Skeletal muscle tissue (tissue), 4 donors: ENCODE measurements around the gene ARL14. TPM values are rescaled to one million over a fixed set of nuclear protein-coding genes. Genes with fewer than 3 reads are reported as not detected.

ENCODE experiments used
- H3K27ac ChIP-seq: one replicate; pipeline ENCODE4 v1.7.0; 2013; ENCODE audit warnings: mild to moderate bottlenecking, low read depth, low read length, inconsistent platforms
- H3K27me3 ChIP-seq, 3 donors: one replicate each; pipeline ENCODE4 v1.7.0; 2013; ENCODE audit warnings: low read length in 3 of 3; ENCODE audit not compliant: control insufficient read depth in 3 of 3, insufficient read depth in 3 of 3
- H3K36me3 ChIP-seq, 3 donors: one replicate each; pipeline ENCODE4 v1.7.0; 2013; ENCODE audit warnings: low read length in 3 of 3; ENCODE audit not compliant: control insufficient read depth in 3 of 3, insufficient read depth in 3 of 3
- H3K4me1 ChIP-seq, 3 donors: one replicate each; pipeline ENCODE4 v1.7.0; 2013; ENCODE audit warnings: low read length in 3 of 3, mild to moderate bottlenecking in 3 of 3; ENCODE audit not compliant: control insufficient read depth in 3 of 3, insufficient read depth in 3 of 3
- H3K4me3 ChIP-seq, 3 donors: one replicate each; pipeline ENCODE4 v1.7.0; 2013; ENCODE audit warnings: low read length in 3 of 3
- H3K9ac ChIP-seq, 3 donors: one replicate each; pipeline ENCODE4 v1.7.0; 2013; ENCODE audit warnings: low read length in 3 of 3, mild to moderate bottlenecking in 3 of 3, moderate library complexity in 2 of 3, low read depth in 1 of 3
- H3K9me3 ChIP-seq, 3 donors: one replicate each; pipeline ENCODE4 v1.7.0; 2013; ENCODE audit warnings: low read length in 3 of 3; ENCODE audit not compliant: control insufficient read depth in 3 of 3
- total RNA-seq: library from RNA; depleted of rRNA; stranded (reverse); fragments of >200 nt; gene quantifications from one replicate; pipeline ENCODE4 v1.2.3, GENCODE V29; 2014
- donor health status: Osteomylitis.

Gene ARL14
- total RNA-seq, 1 donor from 2014 or later: not detected

GRCh38 chr3:160673188-160673587 lies 3.8 kb upstream of the ARL14 start:
- H3K9ac ChIP-seq: no peak overlapping the region
- no peak overlapping the region for H3K27ac ChIP-seq
- no peaks in the 10 kb centered on the region for H3K27me3 ChIP-seq
- H3K36me3 ChIP-seq: no peaks in the 10 kb centered on the region
- no peaks in the 10 kb centered on the region for H3K9me3 ChIP-seq
- H3K4me1 ChIP-seq: peaks cover 1 to 2% (median 2%) of the 10 kb centered on the region in 3 donors
- H3K4me3 ChIP-seq: no peak overlapping the region

GRCh38 chr3:160675566-160676124 lies 1.3 kb upstream of the ARL14 start:
- no peak overlapping the region for H3K27ac ChIP-seq
- H3K9ac ChIP-seq: no peak overlapping the region
- no peaks in the 10 kb centered on the region for H3K36me3 ChIP-seq
- peaks cover 0 to 2% (median 0%) of the 10 kb centered on the region in 3 donors for H3K4me1 ChIP-seq
- no peak overlapping the region for H3K4me3 ChIP-seq
- H3K9me3 ChIP-seq: no peaks in the 10 kb centered on the region
- H3K27me3 ChIP-seq: no peaks in the 10 kb centered on the region

- Histone ChIP-seq H3K27me3 (no peaks in the 10 kb centered on the region), H3K4me1 (peaks cover 0 to 2% (median 0%) of the 10 kb centered on the region in 3 donors), H3K36me3 (no peaks in the 10 kb centered on the region), H3K9me3 (no peaks in the 10 kb centered on the region), H3K9ac (no peak overlapping the region), H3K4me3 (no peak overlapping the region), H3K27ac (no peak overlapping the region)
Measured at GRCh38 chr3:160677459-160677881, 510 bp downstream of the ARL14 start.

GRCh38 chr3:160678292-160678842 lies 1.4 kb downstream of the ARL14 start:
- Histone ChIP-seq H3K27ac (no peak overlapping the region), H3K9ac (no peak overlapping the region), H3K4me3 (no peak overlapping the region), H3K9me3 (no peaks in the 10 kb centered on the region), H3K27me3 (no peaks in the 10 kb centered on the region), H3K4me1 (peaks cover 0 to 2% (median 0%) of the 10 kb centered on the region in 3 donors), H3K36me3 (no peaks in the 10 kb centered on the region)

- Histone ChIP-seq H3K4me1 (no peaks in the 10 kb centered on the region), H3K9me3 (no peaks in the 10 kb centered on the region), H3K27me3 (no peaks in the 10 kb centered on the region), H3K4me3 (no peak overlapping the region), H3K27ac (no peak overlapping the region), H3K9ac (no peak overlapping the region), H3K36me3 (no peaks in the 10 kb centered on the region)
Measured at GRCh38 chr3:160684368-160684740, 7.4 kb downstream of the ARL14 start.

GRCh38 chr3:160685144-160685766 lies 8.3 kb downstream of the ARL14 start:
- H3K4me1 ChIP-seq: no peaks in the 10 kb centered on the region
- H3K9ac ChIP-seq: no peak overlapping the region
- H3K4me3 ChIP-seq: no peak overlapping the region
- no peaks in the 10 kb centered on the region for H3K27me3 ChIP-seq
- no peaks in the 10 kb centered on the region for H3K9me3 ChIP-seq
- H3K27ac ChIP-seq: no peak overlapping the region
- no peaks in the 10 kb centered on the region for H3K36me3 ChIP-seq

- Histone ChIP-seq H3K4me1 (no peaks in the 10 kb centered on the region), H3K36me3 (no peaks in the 10 kb centered on the region), H3K27me3 (no peaks in the 10 kb centered on the region), H3K9ac (no peak overlapping the region), H3K9me3 (no peaks in the 10 kb centered on the region), H3K27ac (no peak overlapping the region), H3K4me3 (no peak overlapping the region)
Measured at GRCh38 chr3:160686955-160687535, 10.1 kb downstream of the ARL14 start.

- Histone ChIP-seq H3K27me3 (no peaks in the 10 kb centered on the region), H3K9me3 (no peaks in the 10 kb centered on the region), H3K4me3 (no peak overlapping the region), H3K9ac (no peak overlapping the region), H3K36me3 (no peaks in the 10 kb centered on the region), H3K27ac (no peak overlapping the region), H3K4me1 (no peaks in the 10 kb centered on the region)
Measured at GRCh38 chr3:160691151-160691550, 14.2 kb downstream of the ARL14 start.

GRCh38 chr3:160691962-160692361 lies 15.0 kb downstream of the ARL14 start:
- H3K4me3 ChIP-seq: no peak overlapping the region
- no peaks in the 10 kb centered on the region for H3K36me3 ChIP-seq
- no peak overlapping the region for H3K9ac ChIP-seq
- no peaks in the 10 kb centered on the region for H3K27me3 ChIP-seq
- H3K9me3 ChIP-seq: no peaks in the 10 kb centered on the region
- H3K4me1 ChIP-seq: no peaks in the 10 kb centered on the region
- H3K27ac ChIP-seq: no peak overlapping the region

GRCh38 chr3:160693191-160693590 lies 16.2 kb downstream of the ARL14 start:
- Histone ChIP-seq H3K9ac (no peak overlapping the region), H3K4me1 (peaks cover 0 to 5% (median 4%) of the 10 kb centered on the region in 3 donors), H3K9me3 (no peaks in the 10 kb centered on the region), H3K27me3 (no peaks in the 10 kb centered on the region), H3K4me3 (no peak overlapping the region), H3K27ac (no peak overlapping the region), H3K36me3 (no peaks in the 10 kb centered on the region)
